Thoracic aorta (tissue), 2 donors: Measurements from ENCODE around the gene CCT7. TPM values are rescaled to one million over a fixed set of nuclear protein-coding genes. Genes with fewer than 3 reads are reported as not detected.
"Not testable (repeated sequence)": the region's sequence is repeated elsewhere in the genome, so short reads cannot be mapped to it uniquely, and the experiment has no call there.

Experiments
- ATAC-seq: fragments of 150-250 bp; one replicate; pipeline ENCODE4 v1.8.0; 2017; ENCODE audit warnings: low read depth; ENCODE audit not compliant: insufficient number of reproducible peaks, low FRiP score
- DNase-seq: peaks from one replicate; pipeline ENCODE4 v3.0.0-alpha.2; 2020; ENCODE audit warnings: low spot score
- H3K27ac ChIP-seq, 2 donors: fragments of 200-600 bp; sonication (generic); 1 replicate in 1 of 2; 2 replicates in 1 of 2; pipeline ENCODE4 v1.5.1; 2016; ENCODE audit warnings: mild to moderate bottlenecking in 2 of 2, moderate library complexity in 2 of 2
- H3K27me3 ChIP-seq: fragments of 200-600 bp; sonication (generic); replicated peaks from 2 replicates; pipeline ENCODE4 v1.6.0; 2016; ENCODE audit warnings: mild to moderate bottlenecking; ENCODE audit not compliant: insufficient read depth
- H3K36me3 ChIP-seq: fragments of 200-600 bp; sonication (generic); one replicate; pipeline ENCODE4 v1.5.1; 2016
- H3K4me1 ChIP-seq, 2 donors: fragments of 200-600 bp; sonication (generic); 1 replicate in 1 of 2; 2 replicates in 1 of 2; pipeline versions ENCODE4 v1.5.1 to v1.6.0; 2016; ENCODE audit warnings: low read depth in 2 of 2, mild to moderate bottlenecking in 1 of 2; ENCODE audit not compliant: control insufficient read depth in 1 of 2
- H3K4me3 ChIP-seq: fragments of 200-600 bp; sonication (generic); 2 replicates; pipeline ENCODE4 v1.5.1; 2016; ENCODE audit warnings: mild to moderate bottlenecking
- H3K9me3 ChIP-seq: fragments of 200-600 bp; sonication (generic); 2 replicates; pipeline ENCODE4 v1.5.1; 2016
- total RNA-seq, 2 donors: library from RNA; depleted of rRNA; stranded (reverse); fragments of >200 nt; gene quantifications; one replicate each; pipeline versions ENCODE4 v1.1.0 to v1.2.3, GENCODE V29; 2016
- TF ChIP-seq, protein P1 (sequence below): fragments of 200-600 bp; sonication (generic); IDR thresholded peaks from one replicate; pipeline ENCODE4 v1.5.1; 2019; ENCODE audit warnings: antibody characterized with exemption

The CCT7 gene
- total RNA-seq, 2 donors from 2014 or later: 121 to 144 TPM

GRCh38 chr2:73260338-73260984, 26.4 kb downstream of the CCT7 start:
- H3K4me1 ChIP-seq: no peaks in the 10 kb centered on the region
- no peak overlapping the region for H3K4me3 ChIP-seq
- TF ChIP-seq, protein P1, sequence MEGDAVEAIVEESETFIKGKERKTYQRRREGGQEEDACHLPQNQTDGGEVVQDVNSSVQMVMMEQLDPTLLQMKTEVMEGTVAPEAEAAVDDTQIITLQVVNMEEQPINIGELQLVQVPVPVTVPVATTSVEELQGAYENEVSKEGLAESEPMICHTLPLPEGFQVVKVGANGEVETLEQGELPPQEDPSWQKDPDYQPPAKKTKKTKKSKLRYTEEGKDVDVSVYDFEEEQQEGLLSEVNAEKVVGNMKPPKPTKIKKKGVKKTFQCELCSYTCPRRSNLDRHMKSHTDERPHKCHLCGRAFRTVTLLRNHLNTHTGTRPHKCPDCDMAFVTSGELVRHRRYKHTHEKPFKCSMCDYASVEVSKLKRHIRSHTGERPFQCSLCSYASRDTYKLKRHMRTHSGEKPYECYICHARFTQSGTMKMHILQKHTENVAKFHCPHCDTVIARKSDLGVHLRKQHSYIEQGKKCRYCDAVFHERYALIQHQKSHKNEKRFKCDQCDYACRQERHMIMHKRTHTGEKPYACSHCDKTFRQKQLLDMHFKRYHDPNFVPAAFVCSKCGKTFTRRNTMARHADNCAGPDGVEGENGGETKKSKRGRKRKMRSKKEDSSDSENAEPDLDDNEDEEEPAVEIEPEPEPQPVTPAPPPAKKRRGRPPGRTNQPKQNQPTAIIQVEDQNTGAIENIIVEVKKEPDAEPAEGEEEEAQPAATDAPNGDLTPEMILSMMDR: no peak
- H3K27me3 ChIP-seq: no peaks in the 10 kb centered on the region
- no peaks in the 10 kb centered on the region for H3K36me3 ChIP-seq
- no peak for DNase-seq
- no peaks in the 10 kb centered on the region for H3K9me3 ChIP-seq
- ATAC-seq: no peak
- no peak overlapping the region for H3K27ac ChIP-seq

- DNase-seq: no peak
- Histone ChIP-seq H3K4me3 (no peak overlapping the region), H3K27me3 (no peaks in the 10 kb centered on the region), H3K4me1 (no peaks in the 10 kb centered on the region), H3K27ac (no peak overlapping the region), H3K36me3 (no peaks in the 10 kb centered on the region), H3K9me3 (no peaks in the 10 kb centered on the region)
- TF ChIP-seq, protein P1: no peak
- no peak for ATAC-seq
Observed at GRCh38 chr2:73262108-73262651, 28.1 kb downstream of the CCT7 start.

GRCh38 chr2:73262691-73263429, 28.8 kb downstream of the CCT7 start:
- not testable (repeated sequence) for DNase-seq, H3K27me3 ChIP-seq, ATAC-seq, H3K36me3 ChIP-seq, H3K27ac ChIP-seq, H3K4me1 ChIP-seq, H3K9me3 ChIP-seq, H3K4me3 ChIP-seq

DNA sequence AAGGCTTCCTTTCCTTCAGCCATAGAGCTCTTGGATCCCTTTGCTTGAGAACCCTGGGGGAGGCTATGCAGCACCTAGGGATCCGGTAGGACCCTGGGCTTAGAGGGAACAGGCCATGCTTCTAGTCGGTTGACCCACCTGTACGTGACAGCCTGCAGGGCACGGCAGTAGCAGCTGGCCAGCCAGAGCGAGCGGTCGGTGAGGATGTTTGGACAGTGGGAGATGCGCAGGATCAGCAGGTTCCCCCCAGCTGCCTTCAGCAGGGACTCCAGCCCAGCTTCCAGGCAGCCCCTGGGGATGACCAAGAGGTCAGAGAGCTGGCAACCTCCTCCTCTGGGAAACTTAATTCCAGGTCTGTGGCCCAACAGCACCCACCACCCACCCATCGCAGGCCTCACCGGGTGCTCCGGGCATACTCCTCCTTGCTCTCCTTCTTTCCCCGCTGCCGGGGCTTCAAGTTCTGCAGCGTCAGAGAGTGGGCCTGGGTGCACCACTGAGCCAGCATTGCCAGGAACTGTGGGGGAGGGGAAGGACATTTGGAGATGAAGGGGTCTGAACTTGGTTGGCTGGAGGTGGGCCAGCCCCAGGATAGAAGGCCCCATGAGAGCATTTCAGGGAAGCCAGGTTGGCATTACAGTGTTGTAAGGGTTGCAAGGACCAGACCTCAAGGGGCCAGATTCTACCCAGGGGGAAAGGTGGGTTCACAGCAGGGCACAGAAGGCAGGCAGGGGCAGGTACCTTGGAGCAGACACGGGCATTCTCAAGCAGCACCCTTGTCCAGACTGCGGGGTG, 29.6 kb downstream of the CCT7 start:
- no peaks in the 10 kb centered on the region for H3K9me3 ChIP-seq

DNA sequence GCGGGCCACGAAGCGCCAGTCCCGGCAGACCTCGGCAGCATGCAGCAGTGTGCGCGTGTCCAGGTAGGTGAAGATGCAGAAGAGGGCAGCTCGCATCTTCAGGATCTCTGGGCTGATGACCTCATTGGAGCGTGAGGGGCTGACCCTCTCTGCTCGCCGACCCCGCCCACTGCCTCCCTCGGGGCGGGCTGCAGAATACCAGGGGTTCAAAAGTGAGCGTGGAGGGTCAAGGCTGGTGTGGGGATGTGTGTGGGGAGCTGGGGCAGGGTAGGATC, 30.2 kb downstream of the CCT7 start:
- H3K27ac ChIP-seq: no peak overlapping the region
- no peak for ATAC-seq
- TF ChIP-seq, protein P1: no peak
- no peaks in the 10 kb centered on the region for H3K27me3 ChIP-seq
- DNase-seq: no peak
- no peak overlapping the region for H3K4me3 ChIP-seq
- H3K9me3 ChIP-seq: no peaks in the 10 kb centered on the region
- H3K4me1 ChIP-seq: peaks cover 4 to 6% of the 10 kb centered on the region in 2 donors
- H3K36me3 ChIP-seq: no peaks in the 10 kb centered on the region

More for the DNA sequence above, 29.6 kb downstream of the CCT7 start:
- no peak overlapping the region for H3K27ac ChIP-seq
- ATAC-seq (no peak), DNase-seq (no peak)
- no peak overlapping the region for H3K4me3 ChIP-seq
- H3K36me3 ChIP-seq: no peaks in the 10 kb centered on the region
- H3K27me3 ChIP-seq: no peaks in the 10 kb centered on the region
- TF ChIP-seq, protein P1: no peak
- H3K4me1 ChIP-seq: peaks cover 2 to 3% of the 10 kb centered on the region in 2 donors
